ENCODE data around the gene ZPBP. TPM values are rescaled to one million over a fixed set of nuclear protein-coding genes. Genes with fewer than 3 reads are reported as not detected.

ZPBP gene
- total RNA-seq, 4 donors from 2014 or later: 0.49 TPM; not detected in 3

DNA sequence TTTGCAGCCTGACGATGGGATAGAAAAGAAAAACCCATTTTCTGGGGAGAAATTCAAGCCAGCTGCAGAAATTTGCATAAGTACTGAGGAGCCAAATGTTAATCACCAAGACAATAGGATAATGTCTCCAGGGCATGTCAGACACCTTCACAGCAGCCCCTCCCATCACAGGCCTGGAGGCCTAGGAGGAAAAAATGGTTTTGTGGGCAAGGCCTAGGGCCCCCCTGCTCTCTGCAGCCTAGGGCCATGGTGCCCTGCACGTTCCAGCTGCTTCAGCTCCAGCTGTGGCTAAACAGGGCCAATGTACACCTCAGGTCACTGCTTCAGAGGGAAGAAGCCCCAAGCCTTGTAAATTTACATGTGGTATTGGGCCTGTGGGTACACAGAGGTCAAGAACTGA is 161.4 kb downstream of the ZPBP start:
- H3K27me3 ChIP-seq: no peaks in the 10 kb centered on the region
- no peak overlapping the region for H3K27ac ChIP-seq
- H3K4me3 ChIP-seq: no peak overlapping the region
- no peak for DNase-seq (ENCODE audit: low spot score in 2 of 2)
- TF ChIP-seq, protein P1, sequence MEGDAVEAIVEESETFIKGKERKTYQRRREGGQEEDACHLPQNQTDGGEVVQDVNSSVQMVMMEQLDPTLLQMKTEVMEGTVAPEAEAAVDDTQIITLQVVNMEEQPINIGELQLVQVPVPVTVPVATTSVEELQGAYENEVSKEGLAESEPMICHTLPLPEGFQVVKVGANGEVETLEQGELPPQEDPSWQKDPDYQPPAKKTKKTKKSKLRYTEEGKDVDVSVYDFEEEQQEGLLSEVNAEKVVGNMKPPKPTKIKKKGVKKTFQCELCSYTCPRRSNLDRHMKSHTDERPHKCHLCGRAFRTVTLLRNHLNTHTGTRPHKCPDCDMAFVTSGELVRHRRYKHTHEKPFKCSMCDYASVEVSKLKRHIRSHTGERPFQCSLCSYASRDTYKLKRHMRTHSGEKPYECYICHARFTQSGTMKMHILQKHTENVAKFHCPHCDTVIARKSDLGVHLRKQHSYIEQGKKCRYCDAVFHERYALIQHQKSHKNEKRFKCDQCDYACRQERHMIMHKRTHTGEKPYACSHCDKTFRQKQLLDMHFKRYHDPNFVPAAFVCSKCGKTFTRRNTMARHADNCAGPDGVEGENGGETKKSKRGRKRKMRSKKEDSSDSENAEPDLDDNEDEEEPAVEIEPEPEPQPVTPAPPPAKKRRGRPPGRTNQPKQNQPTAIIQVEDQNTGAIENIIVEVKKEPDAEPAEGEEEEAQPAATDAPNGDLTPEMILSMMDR (IDR thresholded peaks at IDR 0.05): no peak
- H3K36me3 ChIP-seq: no peaks in the 10 kb centered on the region
- 84% methylated on average over 2 of the region's 2 CpGs for WGBS
- H3K9me3 ChIP-seq: peaks cover 13% of the 10 kb centered on the region
- no peaks in the 10 kb centered on the region for H3K4me1 ChIP-seq

DNA sequence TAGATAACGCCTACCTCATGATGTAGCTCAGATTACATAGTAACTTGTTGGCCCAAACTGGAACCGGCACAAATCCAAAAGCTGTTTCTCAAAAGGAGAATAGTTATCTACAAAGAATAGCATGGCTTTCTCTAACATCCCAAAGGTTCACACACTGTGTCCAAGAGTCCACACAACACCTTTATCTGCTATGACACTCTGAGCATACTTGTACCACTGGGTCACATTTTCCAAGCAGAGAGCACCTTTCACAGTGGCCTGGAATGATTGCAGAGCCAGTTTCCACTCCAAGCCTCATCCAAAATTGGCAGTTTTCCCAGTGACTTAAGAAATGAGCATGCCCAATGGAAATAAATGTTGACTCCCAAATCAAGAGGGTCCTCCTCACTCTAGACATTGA is 164.3 kb downstream of the ZPBP start:
- Histone ChIP-seq H3K4me1 (no peaks in the 10 kb centered on the region), H3K27me3 (no peaks in the 10 kb centered on the region), H3K4me3 (no peak overlapping the region), H3K9me3 (peaks cover 13% of the 10 kb centered on the region), H3K36me3 (no peaks in the 10 kb centered on the region), H3K27ac (no peak overlapping the region)
- DNase-seq (ENCODE audit: low spot score in 2 of 2): no peak
- TF ChIP-seq, protein P1 (IDR thresholded peaks at IDR 0.05): no peak
- TF ChIP-seq POLR2A (IDR thresholded peaks at IDR 0.05) (no peak), EP300 (IDR thresholded peaks at IDR 0.05) (no peak), POLR2AphosphoS5 (IDR thresholded peaks at IDR 0.05) (no peak)
- 96% methylated on average over 2 of the region's 2 CpGs for WGBS

DNA sequence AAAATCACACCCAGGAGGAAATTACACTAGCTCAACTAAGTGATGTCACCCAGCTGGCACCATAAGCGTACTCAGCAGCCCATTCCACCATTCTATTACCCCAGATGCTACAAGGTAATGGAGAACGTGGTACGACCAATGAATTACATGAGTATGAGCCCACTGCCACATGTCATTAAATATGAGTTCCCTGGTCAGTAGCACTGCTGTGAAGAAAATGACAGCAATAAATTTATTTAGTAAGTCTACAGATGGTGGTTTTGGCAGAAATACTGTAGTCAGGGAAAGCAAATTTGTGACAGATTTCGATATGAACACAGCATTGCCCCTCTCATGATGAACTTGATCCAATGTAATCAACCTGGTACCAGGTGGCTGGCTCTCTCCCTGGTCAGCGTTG is 165.4 kb downstream of the ZPBP start:
- no peaks in the 10 kb centered on the region for H3K27me3 ChIP-seq
- no peak overlapping the region for H3K4me3 ChIP-seq
- no peaks in the 10 kb centered on the region for H3K36me3 ChIP-seq
- 77% methylated on average over 5 of the region's 5 CpGs for WGBS
- no peak for DNase-seq (ENCODE audit: low spot score in 2 of 2)
- no peaks in the 10 kb centered on the region for H3K4me1 ChIP-seq
- no peak for TF ChIP-seq POLR2AphosphoS5 (IDR thresholded peaks at IDR 0.05)
- no peak for TF ChIP-seq POLR2A (IDR thresholded peaks at IDR 0.05)
- TF ChIP-seq, protein P1 (IDR thresholded peaks at IDR 0.05): no peak
- TF ChIP-seq EP300 (IDR thresholded peaks at IDR 0.05): no peak
- H3K9me3 ChIP-seq: peaks cover 11% of the 10 kb centered on the region
- H3K27ac ChIP-seq: no peak overlapping the region

DNA sequence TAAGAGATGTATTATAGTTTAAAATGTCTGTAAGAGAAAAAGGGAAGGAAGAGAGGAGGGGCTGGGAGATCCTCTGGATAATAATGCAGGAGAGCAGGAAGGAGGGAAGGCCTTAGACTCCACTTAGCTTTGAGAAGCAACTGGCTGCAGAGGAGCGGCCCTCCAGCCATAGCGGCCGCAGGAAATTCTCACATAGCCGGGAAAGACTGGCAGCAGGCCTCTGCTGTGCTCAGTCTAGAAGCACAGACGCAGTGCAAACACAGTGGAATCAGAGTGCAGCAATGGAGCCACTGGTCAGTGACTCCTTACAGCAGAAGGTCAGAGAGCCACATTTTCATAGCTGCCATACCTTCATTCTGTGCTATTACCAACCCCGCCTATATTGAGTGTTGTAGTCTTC is 166.3 kb downstream of the ZPBP start:
- Histone ChIP-seq H3K36me3 (no peaks in the 10 kb centered on the region), H3K27me3 (no peaks in the 10 kb centered on the region), H3K4me1 (no peaks in the 10 kb centered on the region), H3K27ac (no peak overlapping the region), H3K9me3 (peaks cover 3% of the 10 kb centered on the region), H3K4me3 (no peak overlapping the region)
- WGBS: 91% methylated on average over 6 of the region's 6 CpGs
- TF ChIP-seq EP300 (IDR thresholded peaks at IDR 0.05): no peak
- no peak for TF ChIP-seq POLR2A (IDR thresholded peaks at IDR 0.05)
- TF ChIP-seq POLR2AphosphoS5 (IDR thresholded peaks at IDR 0.05): no peak
- TF ChIP-seq, protein P1 (IDR thresholded peaks at IDR 0.05): no peak
- DNase-seq (ENCODE audit: low spot score in 2 of 2): no peak

DNA sequence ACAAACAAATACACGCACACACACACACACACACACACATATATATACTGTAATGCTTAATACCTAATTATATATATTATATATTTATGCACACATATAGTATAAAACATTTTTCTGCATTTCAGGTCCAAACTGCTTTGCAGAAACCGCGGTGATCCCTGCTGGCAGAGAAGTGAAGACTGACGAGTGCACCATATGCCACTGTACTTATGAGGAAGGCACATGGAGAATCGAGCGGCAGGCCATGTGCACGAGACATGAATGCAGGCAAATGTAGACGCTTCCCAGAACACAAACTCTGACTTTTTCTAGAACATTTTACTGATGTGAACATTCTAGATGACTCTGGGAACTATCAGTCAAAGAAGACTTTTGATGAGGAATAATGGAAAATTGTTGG is 181.1 kb downstream of the ZPBP start:
- TF ChIP-seq, protein P1 (IDR thresholded peaks at IDR 0.05): no peak
- TF ChIP-seq POLR2AphosphoS5 (IDR thresholded peaks at IDR 0.05) (no peak), POLR2A (IDR thresholded peaks at IDR 0.05) (no peak), EP300 (IDR thresholded peaks at IDR 0.05) (no peak)
- Histone ChIP-seq H3K4me3 (no peak overlapping the region), H3K9me3 (no peaks in the 10 kb centered on the region), H3K4me1 (no peaks in the 10 kb centered on the region), H3K36me3 (no peaks in the 10 kb centered on the region), H3K27ac (no peak overlapping the region), H3K27me3 (no peaks in the 10 kb centered on the region)
- no peak for DNase-seq (ENCODE audit: low spot score in 2 of 2)
- WGBS: 82% methylated on average over 8 of the region's 8 CpGs
